Thoracic aorta (tissue), 2 donors: ENCODE data around the gene ZRANB1. TPM values are rescaled to one million over a fixed set of nuclear protein-coding genes. Genes with fewer than 3 reads are reported as not detected.
A peak's percentile ranks its signal among the peaks of the same experiment; 100 is the strongest.

Experiments used
- ATAC-seq: fragments of 150-250 bp; one replicate; pipeline ENCODE4 v1.8.0; 2017; ENCODE audit warnings: low read depth; ENCODE audit not compliant: insufficient number of reproducible peaks, low FRiP score
- DNase-seq: peaks from one replicate; pipeline ENCODE4 v3.0.0-alpha.2; 2020; ENCODE audit warnings: low spot score
- H3K27ac ChIP-seq, 2 donors: fragments of 200-600 bp; sonication (generic); 1 replicate in 1 of 2; 2 replicates in 1 of 2; pipeline ENCODE4 v1.5.1; 2016; ENCODE audit warnings: mild to moderate bottlenecking in 2 of 2, moderate library complexity in 2 of 2
- H3K27me3 ChIP-seq: fragments of 200-600 bp; sonication (generic); replicated peaks from 2 replicates; pipeline ENCODE4 v1.6.0; 2016; ENCODE audit warnings: mild to moderate bottlenecking; ENCODE audit not compliant: insufficient read depth
- H3K36me3 ChIP-seq: fragments of 200-600 bp; sonication (generic); one replicate; pipeline ENCODE4 v1.5.1; 2016
- H3K4me1 ChIP-seq, 2 donors: fragments of 200-600 bp; sonication (generic); 1 replicate in 1 of 2; 2 replicates in 1 of 2; pipeline versions ENCODE4 v1.5.1 to v1.6.0; 2016; ENCODE audit warnings: low read depth in 2 of 2, mild to moderate bottlenecking in 1 of 2; ENCODE audit not compliant: control insufficient read depth in 1 of 2
- H3K4me3 ChIP-seq: fragments of 200-600 bp; sonication (generic); 2 replicates; pipeline ENCODE4 v1.5.1; 2016; ENCODE audit warnings: mild to moderate bottlenecking
- H3K9me3 ChIP-seq: fragments of 200-600 bp; sonication (generic); 2 replicates; pipeline ENCODE4 v1.5.1; 2016
- CTCF ChIP-seq: fragments of 200-600 bp; sonication (generic); IDR thresholded peaks from one replicate; pipeline ENCODE4 v1.5.1; 2019; ENCODE audit warnings: antibody characterized with exemption
- total RNA-seq, 2 donors: library from RNA; depleted of rRNA; stranded (reverse); fragments of >200 nt; gene quantifications; one replicate each; pipeline versions ENCODE4 v1.1.0 to v1.2.3, GENCODE V29; 2016

Gene ZRANB1
- total RNA-seq, 2 donors from 2014 or later = 30.1 to 30.9 TPM

GRCh38 chr10:124991835-124992234, 49.9 kb downstream of the ZRANB1 start:
- no peaks in the 10 kb centered on the region for H3K27me3 ChIP-seq
- peaks cover 0 to 33% of the 10 kb centered on the region in 2 donors for H3K4me1 ChIP-seq
- H3K27ac ChIP-seq = no peak overlapping the region
- peaks cover 39% of the 10 kb centered on the region for H3K36me3 ChIP-seq
- no peak overlapping the region for H3K4me3 ChIP-seq
- H3K9me3 ChIP-seq = no peaks in the 10 kb centered on the region
- TF ChIP-seq CTCF = no peak
- DNase-seq (no peak), ATAC-seq (no peak)

- Histone ChIP-seq H3K4me1 (peaks cover under 1 to 37% of the 10 kb centered on the region in 2 donors), H3K36me3 (peaks cover 47% of the 10 kb centered on the region), H3K9me3 (no peaks in the 10 kb centered on the region), H3K4me3 (no peak overlapping the region), H3K27me3 (no peaks in the 10 kb centered on the region), H3K27ac (peak overlapping the region; percentile 25 to 41)
- ATAC-seq = peak; percentile 72
- DNase-seq = no peak
- peak; percentile 85 for TF ChIP-seq CTCF
Measured at GRCh38 chr10:124992462-124993344, 50.8 kb downstream of the ZRANB1 start.

- Histone ChIP-seq H3K4me1 (peaks cover 6 to 43% of the 10 kb centered on the region in 2 donors), H3K4me3 (no peak overlapping the region), H3K36me3 (peaks cover 51% of the 10 kb centered on the region), H3K27ac (peak overlapping the region in 1 of 2 donors; percentile 30), H3K27me3 (no peaks in the 10 kb centered on the region), H3K9me3 (no peaks in the 10 kb centered on the region)
- DNase-seq = no peak
- TF ChIP-seq CTCF = no peak
- no peak for ATAC-seq
Measured at GRCh38 chr10:124993345-124993708, 51.4 kb downstream of the ZRANB1 start.

- DNase-seq (no peak), ATAC-seq (no peak)
- Histone ChIP-seq H3K36me3 (peaks cover 51% of the 10 kb centered on the region), H3K4me3 (no peak overlapping the region), H3K9me3 (no peaks in the 10 kb centered on the region), H3K27ac (peak overlapping the region in 1 of 2 donors; percentile 30), H3K27me3 (no peaks in the 10 kb centered on the region), H3K4me1 (peaks cover 12 to 49% of the 10 kb centered on the region in 2 donors)
- no peak for TF ChIP-seq CTCF
Measured at GRCh38 chr10:124993736-124994451, 52.0 kb downstream of the ZRANB1 start.
